Effector CD4-positive, alpha-beta T cell (primary cell): ENCODE results near the gene CR1.
"Not testable (repeated sequence)": the region's sequence is repeated elsewhere in the genome, so short reads cannot be mapped to it uniquely, and the experiment has no call there.

ENCODE experiments used
- DNase-seq: peaks from one replicate; pipeline ENCODE4 v3.0.0-alpha.2; 2020

Gene CR1

DNA sequence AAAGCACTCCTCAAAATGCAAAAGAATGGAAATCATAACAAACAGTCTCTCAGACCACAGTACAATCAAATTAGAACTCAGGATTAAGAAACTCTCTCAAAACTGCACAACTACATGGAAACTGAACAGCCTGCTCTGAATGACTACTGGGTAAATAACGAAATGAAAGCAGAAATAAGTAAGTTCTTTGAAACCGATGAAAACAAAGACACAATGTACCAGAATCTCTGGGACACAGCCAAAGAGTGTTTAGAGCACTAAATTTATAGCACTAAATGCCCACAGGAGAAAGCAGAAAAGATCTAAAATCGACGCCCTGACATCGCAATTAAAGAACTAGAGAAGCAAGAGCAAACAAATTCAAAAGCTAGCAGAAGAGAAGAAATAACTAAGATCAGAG lies 95.2 kb downstream of the CR1 start:
- not testable (repeated sequence) for DNase-seq

DNA sequence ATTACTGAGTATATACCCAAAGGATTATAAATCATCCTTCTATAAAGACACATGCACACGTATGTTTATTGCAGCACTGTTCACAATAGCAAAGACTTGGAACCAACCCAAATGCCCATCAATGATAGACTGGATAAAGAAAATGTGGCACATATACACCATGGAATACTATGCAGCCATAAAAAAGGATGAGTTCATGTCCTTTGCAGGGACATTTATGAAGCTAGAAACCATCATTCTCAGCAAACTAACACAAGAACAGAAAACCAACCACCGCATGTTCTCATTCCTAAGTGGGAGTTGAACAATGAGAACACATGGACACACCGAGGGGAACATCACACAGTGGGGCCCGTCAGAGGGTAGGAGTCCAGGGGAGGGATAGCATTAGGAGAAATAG lies 98.1 kb downstream of the CR1 start:
- not testable (repeated sequence) for DNase-seq

DNA sequence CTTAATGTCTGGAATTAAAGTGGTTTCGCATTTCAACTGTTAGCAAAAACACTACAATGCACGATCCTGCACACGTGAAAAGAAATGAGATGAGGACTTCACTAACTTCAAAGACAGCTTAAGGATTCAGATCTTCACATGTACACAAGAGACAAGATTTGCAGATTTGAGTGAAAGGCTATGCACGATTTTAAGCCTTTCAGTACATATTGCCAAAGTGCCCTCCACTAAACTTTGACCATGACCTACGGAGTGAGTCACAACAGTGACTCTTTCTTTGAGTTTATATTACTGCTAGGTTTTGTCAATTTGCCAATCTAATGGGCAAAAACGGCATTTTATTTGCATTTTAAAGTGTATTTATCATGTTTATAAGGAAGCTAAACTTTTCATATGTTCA lies 107.8 kb downstream of the CR1 start:
- DNase-seq = no peak

DNA sequence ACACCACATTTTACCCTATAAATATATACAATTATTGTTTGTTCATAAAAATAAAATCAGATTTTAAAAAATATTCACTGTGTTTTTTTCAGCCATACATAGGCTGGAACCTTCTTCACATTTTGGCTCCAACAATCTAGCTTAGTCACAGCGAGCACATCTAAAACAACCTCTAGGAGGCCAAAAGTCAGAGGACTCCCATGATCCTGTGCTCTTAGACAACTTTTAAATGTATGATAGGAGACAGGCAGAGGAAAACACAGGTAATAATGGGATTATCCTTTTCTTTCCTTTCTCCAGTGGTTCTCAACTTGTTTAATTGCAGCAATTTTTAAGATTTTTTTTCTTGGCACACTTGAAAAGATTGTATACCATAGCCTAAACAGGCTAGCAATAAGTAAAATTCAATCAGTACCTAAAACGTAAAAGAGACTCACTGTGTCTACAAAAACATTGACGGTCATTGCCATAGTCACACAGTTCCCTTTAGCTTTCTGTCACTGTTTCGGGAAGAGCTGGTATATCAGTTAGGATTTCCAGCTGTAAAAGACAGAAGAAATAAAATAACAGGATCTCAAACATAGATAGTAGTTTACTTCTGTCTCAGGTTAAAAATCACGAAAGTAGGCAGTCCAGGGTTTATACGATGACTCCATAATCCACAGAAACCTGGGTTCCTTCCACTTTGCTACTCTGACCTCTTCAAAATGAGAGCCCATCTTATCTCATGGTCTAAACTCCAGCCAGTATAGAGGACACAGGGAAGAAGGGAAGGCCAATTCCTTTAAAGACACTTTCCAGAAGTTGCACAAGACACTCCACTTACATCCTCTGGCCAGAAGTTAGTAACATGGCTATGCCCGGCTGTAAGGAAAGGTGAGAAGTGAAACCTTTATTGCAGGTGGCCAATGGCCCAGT lies 109.7 kb downstream of the CR1 start:
- DNase-seq = no peak

DNA sequence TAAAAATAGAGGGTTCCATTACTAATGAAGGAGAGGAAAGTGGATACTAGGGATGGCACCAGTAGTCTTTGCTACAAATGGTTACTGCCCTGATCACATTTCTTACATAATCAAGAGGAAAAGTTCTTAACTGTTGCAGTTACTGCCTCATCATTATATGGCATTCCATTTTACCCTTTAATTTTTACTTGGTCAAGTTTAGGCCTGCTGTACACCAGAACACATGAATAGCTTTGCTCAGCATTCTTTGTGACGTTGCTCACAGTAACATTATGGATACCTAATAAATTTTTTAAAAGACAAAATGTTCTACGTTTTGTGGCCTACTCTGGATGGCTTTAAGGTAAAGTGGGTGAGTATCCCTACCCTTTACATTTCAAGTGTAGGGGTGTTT lies 110.4 kb downstream of the CR1 start:
- DNase-seq = no peak

DNA sequence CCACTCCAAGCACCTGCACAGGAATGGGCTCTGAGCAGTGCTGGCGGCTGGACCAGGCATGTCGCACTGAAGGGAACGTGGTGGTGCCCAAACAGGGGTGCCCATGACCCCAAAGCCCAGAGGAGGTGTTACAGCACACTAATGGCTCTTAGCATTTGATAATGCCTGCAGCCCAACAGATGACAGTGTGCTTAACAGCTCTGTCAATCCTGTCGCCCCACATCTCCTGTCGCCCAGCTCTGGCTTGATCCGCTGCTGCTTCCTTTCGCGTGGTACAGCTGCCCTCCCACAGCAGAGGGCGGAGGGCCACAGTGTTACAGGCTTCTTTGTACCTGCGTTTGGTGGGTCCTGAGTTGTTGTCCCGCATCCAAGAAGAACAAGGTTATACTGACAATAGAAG lies 116.8 kb downstream of the CR1 start:
- DNase-seq = no peak

DNA sequence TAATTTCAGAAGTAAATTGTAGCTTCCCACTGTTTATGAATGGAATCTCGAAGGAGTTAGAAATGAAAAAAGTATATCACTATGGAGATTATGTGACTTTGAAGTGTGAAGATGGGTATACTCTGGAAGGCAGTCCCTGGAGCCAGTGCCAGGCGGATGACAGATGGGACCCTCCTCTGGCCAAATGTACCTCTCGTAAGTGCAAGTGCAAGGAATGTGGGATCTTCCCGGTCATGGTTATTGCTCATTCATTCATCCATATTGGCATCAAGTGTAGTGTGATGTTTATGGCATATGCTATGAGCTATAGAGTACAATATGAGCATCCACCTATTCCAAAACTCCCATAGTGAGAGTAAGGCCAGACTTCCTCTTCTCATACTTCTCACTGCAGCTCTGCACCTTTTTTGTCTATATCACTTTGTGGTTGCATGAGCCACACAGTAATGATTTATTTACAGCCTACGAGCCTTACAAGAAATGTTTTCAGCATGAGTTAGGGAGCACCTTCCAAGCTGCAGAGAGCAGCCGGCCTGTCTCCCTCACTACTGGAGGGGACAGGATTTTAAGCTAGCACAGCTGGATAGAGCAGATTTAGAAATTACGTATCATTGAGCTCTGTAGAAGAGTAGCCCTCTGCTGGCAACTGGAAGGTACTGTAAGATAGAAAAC lies 124.0 kb downstream of the CR1 start:
- DNase-seq = no peak

DNA sequence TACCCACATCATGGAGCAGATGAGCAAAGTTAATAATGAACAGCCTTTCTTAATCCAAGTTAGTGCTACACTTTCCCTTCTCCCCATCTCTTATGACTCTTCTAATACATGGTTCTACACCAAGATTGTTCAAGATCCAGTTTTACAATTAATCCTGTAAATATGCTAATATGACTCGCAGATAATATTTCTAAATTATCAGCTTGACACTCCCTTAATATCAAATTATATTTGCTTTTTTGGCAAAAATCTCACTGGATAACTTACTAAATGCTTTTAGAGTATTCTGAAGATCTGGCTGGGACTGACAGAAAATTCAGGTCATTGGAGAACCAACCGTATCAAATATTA lies 124.6 kb downstream of the CR1 start:
- no peak for DNase-seq

DNA sequence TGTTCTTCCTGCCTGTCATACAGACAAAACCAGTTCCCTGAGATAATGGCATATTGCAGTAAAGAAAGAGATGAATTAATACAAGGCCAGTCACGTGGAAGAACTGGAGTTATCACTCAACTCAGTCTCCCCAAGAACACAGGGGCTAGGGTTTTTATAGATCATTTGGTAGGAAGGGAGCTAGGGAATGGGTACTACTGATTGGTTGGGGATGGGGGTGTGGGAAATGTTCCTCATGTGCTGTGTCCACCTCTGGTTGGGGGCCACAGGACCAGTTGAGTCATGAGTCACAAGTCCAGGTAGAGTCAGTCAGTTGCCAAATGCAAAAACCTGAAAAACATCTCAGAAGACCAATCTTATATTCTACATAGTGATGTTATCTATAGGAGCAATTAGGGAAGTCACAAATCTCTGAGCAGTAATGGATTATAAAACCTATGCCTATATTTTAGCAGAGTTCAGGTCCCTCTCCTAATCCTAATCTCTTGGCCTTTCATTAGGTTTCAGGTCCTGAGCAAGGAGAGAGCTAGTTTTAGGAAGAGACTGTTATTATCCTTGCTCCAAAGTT lies 129.6 kb downstream of the CR1 start:
- DNase-seq = not testable (repeated sequence)

- DNase-seq = no peak
These were observed 131.0 kb downstream of the CR1 start for GRCh38 chr1:207626972-207627337.

DNA sequence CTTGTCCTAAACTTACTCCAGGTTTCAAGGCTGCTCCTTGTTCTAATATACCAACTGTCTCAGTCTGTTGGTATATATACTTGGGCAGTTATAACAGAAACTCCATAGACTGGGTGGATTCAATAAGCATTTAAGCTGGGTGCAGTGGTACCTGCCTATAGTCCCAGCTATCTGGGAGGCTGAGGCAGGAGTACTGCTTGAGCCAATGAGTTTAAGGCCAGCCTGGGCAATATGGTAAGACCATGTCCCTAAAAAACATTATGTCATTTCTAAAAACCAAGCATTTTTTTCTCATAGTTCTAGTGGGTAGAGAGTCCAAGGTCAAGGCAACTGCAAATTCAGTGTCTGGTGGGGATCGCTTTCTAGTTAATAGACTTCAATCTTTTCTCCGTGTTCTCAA lies 131.5 kb downstream of the CR1 start:
- DNase-seq = no peak

DNA sequence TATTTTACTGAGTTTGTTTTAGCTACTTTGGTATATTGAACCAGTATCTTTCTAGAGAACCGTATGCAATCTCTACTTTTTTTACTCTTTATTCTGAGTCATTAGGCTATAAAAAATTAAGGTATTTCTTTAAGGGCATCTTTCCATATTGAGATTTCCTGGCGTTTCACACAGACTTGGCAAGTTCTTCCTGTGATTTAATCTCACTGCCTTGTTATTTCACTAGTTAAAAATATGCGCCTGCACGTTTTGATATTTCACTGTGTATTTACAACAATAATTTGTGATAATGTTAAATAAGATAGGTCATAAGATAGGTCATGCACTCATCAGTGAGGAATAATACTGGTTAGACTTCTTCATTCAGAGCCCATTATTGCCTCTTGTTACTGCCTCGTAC lies 132.8 kb downstream of the CR1 start:
- DNase-seq = no peak

GRCh38 chr1:207631137-207631536 lies 135.2 kb downstream of the CR1 start:
- DNase-seq = no peak

- DNase-seq = no peak
These were observed 137.3 kb downstream of the CR1 start for GRCh38 chr1:207633226-207633625.

DNA sequence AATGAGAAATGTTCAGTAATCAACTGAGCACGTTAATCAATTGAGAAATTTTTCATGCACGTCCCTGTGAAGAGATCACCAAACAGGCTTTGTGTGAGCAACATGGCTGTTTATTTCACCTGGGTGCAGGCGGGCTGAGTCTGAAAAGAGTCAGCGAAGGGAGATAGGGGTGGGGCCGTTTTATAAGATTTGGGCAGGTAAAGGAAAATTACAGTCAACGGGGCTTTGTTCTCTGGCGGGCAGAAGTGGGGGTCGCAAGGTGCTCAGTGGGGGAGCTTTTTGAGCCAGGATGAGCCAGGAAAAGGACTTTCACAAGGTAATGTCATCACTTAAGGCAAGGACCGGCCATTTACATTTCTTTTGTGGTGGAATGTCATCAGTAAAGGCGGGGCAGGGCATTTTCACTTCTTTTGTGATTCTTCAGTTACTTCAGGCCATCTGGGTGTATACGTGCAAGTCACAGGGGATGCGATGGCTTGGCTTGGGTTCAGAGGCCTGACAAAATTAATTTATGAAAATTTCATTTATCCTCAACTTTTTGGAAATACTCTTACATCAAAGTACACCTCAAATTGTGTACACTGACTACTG lies 137.8 kb downstream of the CR1 start:
- DNase-seq = not testable (repeated sequence)

DNA sequence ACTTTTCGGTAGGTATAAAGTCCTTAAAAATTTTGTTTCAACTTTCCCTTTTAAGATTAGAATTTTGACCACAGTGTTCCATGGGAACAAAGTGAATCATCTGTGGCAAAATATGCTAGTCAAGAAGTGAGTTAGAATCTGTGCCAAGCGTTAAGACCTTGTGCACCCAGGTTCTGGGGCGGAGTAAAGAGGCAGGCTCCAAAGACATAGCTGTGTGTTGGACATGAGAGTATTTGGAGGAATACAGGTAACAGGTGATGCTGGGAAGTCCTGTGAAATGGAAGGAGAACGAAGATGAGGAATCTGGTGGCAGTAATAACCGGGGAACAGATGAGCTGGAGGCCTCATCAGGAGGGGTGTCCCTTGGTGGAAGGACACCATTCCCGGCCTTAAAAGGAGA lies 138.3 kb downstream of the CR1 start:
- DNase-seq = not testable (repeated sequence)

- not testable (repeated sequence) for DNase-seq
These were observed 139.7 kb downstream of the CR1 start for GRCh38 chr1:207635569-207636186.

DNA sequence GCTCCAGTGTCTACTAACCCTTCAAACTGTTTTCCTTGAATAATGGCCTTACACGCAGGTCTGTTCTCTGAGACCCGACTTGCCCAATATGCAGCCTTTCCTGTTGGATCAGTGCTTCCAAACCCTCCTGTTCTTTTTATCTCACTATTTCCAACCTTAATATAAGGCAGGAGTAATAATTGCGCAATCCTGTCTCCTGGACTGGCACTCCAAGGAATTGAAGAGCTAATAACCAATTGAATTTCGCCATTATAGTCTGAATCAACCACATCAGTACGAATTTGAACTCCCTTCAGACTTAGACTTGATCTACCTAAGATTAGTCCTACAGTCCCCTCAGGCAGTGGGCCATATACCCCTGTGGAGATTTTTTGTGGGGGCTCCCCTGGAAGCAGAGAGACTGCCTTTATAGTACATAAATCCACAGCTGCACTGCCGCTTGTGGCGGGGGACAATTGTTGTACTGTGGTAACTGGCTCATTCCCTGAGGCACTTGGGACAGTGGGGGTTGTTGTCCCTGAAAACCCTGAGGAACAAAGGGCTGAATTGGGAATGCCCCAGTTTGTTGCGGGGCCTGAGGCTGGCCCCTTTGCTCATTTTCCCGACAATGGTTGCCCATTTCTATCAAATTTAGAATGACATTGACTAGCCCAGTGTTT lies 142.7 kb downstream of the CR1 start:
- DNase-seq = not testable (repeated sequence)

- DNase-seq = not testable (repeated sequence)
These were observed 143.4 kb downstream of the CR1 start for GRCh38 chr1:207639362-207639761.

DNA sequence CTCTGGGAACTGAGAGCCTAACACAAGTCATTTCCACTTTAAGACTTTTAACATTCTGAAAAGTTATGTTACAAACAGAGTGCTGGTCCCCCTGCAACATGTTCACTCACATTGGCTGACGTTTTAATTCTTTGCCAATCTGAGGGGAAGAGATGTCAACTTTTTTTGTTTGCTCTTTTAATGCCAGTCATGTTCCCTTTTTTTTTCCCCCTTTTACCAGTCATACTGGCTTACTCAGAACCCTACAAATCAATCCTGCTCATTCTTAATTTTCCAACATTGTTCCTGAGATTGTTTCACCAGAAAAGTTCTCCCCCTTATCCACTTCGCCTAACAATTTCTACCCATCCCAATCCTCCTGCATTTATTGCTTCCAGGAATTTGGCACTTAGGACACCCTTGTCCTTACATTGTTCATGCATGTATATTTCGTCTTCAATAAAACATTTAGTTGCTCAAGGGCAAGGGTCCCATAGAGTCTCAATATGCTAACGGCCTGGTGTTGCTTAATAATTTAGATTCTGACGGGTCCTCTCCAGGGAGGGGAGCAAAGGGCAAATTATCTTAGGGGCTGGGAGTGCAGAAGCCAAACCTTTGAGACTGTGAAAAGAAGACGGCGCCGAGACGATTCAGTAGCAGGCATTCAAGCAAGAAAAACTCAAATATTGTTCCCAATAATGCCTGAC lies 148.4 kb downstream of the CR1 start:
- no peak for DNase-seq

- peak; percentile 40 for DNase-seq
These were observed 149.1 kb downstream of the CR1 start, which contains the start of gene CR1L for GRCh38 chr1:207644852-207645634. Gene CR1L, plus strand, starts transcription at chr1:207645133. Its CDS starts 101 bp downstream, at chr1:207645234.
